BE2C (cell line): ENCODE data around the gene PLEKHG5.

Source experiments
- DNase-seq: peaks from one replicate; pipeline ENCODE4 v3.0.0-alpha.2; 2020
- H3K27me3 ChIP-seq: fragments of 250-450 bp; sonication (Bioruptor Pico); 2 replicates; pipeline ENCODE4 v1.5.1; 2020; ENCODE audit warnings: mild to moderate bottlenecking
- H3K36me3 ChIP-seq: fragments of 250-450 bp; sonication (Bioruptor Pico); 2 replicates; pipeline ENCODE4 v1.5.1; 2020; ENCODE audit warnings: mild to moderate bottlenecking
- H3K4me1 ChIP-seq: fragments of 250-450 bp; sonication (Bioruptor Pico); 2 replicates; pipeline ENCODE4 v1.5.1; 2020
- H3K4me3 ChIP-seq: 2 replicates; pipeline ENCODE4 v1.5.1; 2011; ENCODE audit warnings: low read depth, low read length
- H3K9me3 ChIP-seq: fragments of 250-450 bp; sonication (Bioruptor Pico); 2 replicates; pipeline ENCODE4 v1.5.1; 2020
- CTCF ChIP-seq: IDR thresholded peaks from 2 replicates; pipeline ENCODE4 v1.5.1; 2012; ENCODE audit warnings: mild to moderate bottlenecking, low read depth, low read length

The PLEKHG5 gene

GRCh38 chr1:6473156-6473555 is 18.3 kb downstream of the PLEKHG5 start:
- no peak for DNase-seq
- no peaks in the 10 kb centered on the region for H3K36me3 ChIP-seq
- H3K4me1 ChIP-seq: no peaks in the 10 kb centered on the region
- no peaks in the 10 kb centered on the region for H3K9me3 ChIP-seq
- no peak for TF ChIP-seq CTCF
- H3K4me3 ChIP-seq: no peak overlapping the region
- H3K27me3 ChIP-seq: no peaks in the 10 kb centered on the region

- no peaks in the 10 kb centered on the region for H3K36me3 ChIP-seq
- H3K9me3 ChIP-seq: no peaks in the 10 kb centered on the region
- H3K4me3 ChIP-seq: no peak overlapping the region
- H3K27me3 ChIP-seq: no peaks in the 10 kb centered on the region
- H3K4me1 ChIP-seq: no peaks in the 10 kb centered on the region
- no peak for TF ChIP-seq CTCF
- no peak for DNase-seq
Measured at GRCh38 chr1:6472391-6472790, 19.1 kb downstream of the PLEKHG5 start.

GRCh38 chr1:6471970-6472368 is 19.5 kb downstream of the PLEKHG5 start:
- H3K4me1 ChIP-seq: no peaks in the 10 kb centered on the region
- no peak for TF ChIP-seq CTCF
- DNase-seq: no peak
- no peaks in the 10 kb centered on the region for H3K27me3 ChIP-seq
- no peak overlapping the region for H3K4me3 ChIP-seq
- H3K9me3 ChIP-seq: no peaks in the 10 kb centered on the region
- no peaks in the 10 kb centered on the region for H3K36me3 ChIP-seq

GRCh38 chr1:6471086-6471969 is 20.1 kb downstream of the PLEKHG5 start:
- no peaks in the 10 kb centered on the region for H3K9me3 ChIP-seq
- H3K4me3 ChIP-seq: no peak overlapping the region
- no peak for DNase-seq
- no peaks in the 10 kb centered on the region for H3K36me3 ChIP-seq
- no peaks in the 10 kb centered on the region for H3K4me1 ChIP-seq
- TF ChIP-seq CTCF: no peak
- H3K27me3 ChIP-seq: no peaks in the 10 kb centered on the region

GRCh38 chr1:6470132-6471085 is 21.1 kb downstream of the PLEKHG5 start:
- H3K36me3 ChIP-seq: no peaks in the 10 kb centered on the region
- H3K4me3 ChIP-seq: no peak overlapping the region
- TF ChIP-seq CTCF: no peak
- H3K9me3 ChIP-seq: no peaks in the 10 kb centered on the region
- H3K27me3 ChIP-seq: no peaks in the 10 kb centered on the region
- H3K4me1 ChIP-seq: no peaks in the 10 kb centered on the region
- DNase-seq: no peak
